OCI-LY3 (cell line): ENCODE measurements around the gene KIF25.

ENCODE experiments used
- CTCF ChIP-seq: fragments of 200-600, 300-600 bp; sonication (generic); IDR thresholded peaks from 2 replicates; pipeline ENCODE4 v1.5.1; 2014; ENCODE audit warnings: antibody characterized with exemption, low read length, low read depth
- EZH2phosphoT487 ChIP-seq: fragments of 200-600 bp; shearing (Covaris generic); IDR thresholded peaks from 2 replicates; pipeline ENCODE4 v1.6.1; 2018; ENCODE audit warnings: antibody characterized with exemption, mixed run types, low read depth

GRCh38 chr6:167984876-167985604 is 12.4 kb upstream of the KIF25 start:
- TF ChIP-seq CTCF (no peak), EZH2phosphoT487 (no peak)
